Calu3 (cell line): Measurements from ENCODE around the gene P2RX4. TPM values are rescaled to one million over a fixed set of nuclear protein-coding genes. Genes with fewer than 3 reads are reported as not detected.
"Not testable (repeated sequence)": the region's sequence is repeated elsewhere in the genome, so short reads cannot be mapped to it uniquely, and the experiment has no call there.

ENCODE experiments used
- BruUV-seq: library from RNA; stranded (reverse); fragments of 400-500 nt; replicated peaks from 2 replicates; lab custom pipeline; 2021; lab: Mats Ljungman, UMichigan
- CTCF ChIA-PET: fragments of 300-600 bp; sonication (Branson Sonifier 250); formaldehyde crosslinking; loops from one replicate; lab custom pipeline; 2022; ENCODE audit warnings: antibody characterized with exemption; lab: Charles Lee
- DNase-seq: peaks from one replicate; pipeline ENCODE4 v3.0.0; 2022
- H3K27ac Mint-ChIP-seq: one replicate; pipeline ENCODE4 v1.8.0; 2022; ENCODE audit warnings: mixed read lengths; ENCODE audit not compliant: unreplicated experiment
- H3K27me3 Mint-ChIP-seq: one replicate; pipeline ENCODE4 v1.8.0; 2022; ENCODE audit warnings: mixed read lengths; ENCODE audit not compliant: unreplicated experiment
- H3K36me3 Mint-ChIP-seq: one replicate; pipeline ENCODE4 v1.8.0; 2022; ENCODE audit warnings: mild to moderate bottlenecking, moderate library complexity, mixed read lengths; ENCODE audit not compliant: insufficient read depth, unreplicated experiment
- H3K4me1 Mint-ChIP-seq: one replicate; pipeline ENCODE4 v1.8.0; 2022; ENCODE audit warnings: mild to moderate bottlenecking, low read depth, mixed read lengths; ENCODE audit not compliant: unreplicated experiment
- H3K4me3 Mint-ChIP-seq: one replicate; pipeline ENCODE4 v1.8.0; 2022; ENCODE audit warnings: mild to moderate bottlenecking, low read depth, moderate library complexity, mixed read lengths; ENCODE audit not compliant: unreplicated experiment
- H3K9me3 Mint-ChIP-seq: one replicate; pipeline ENCODE4 v1.8.0; 2022; ENCODE audit warnings: low read depth, mixed read lengths; ENCODE audit not compliant: unreplicated experiment
- intact Hi-C: fragments of 100-400 bp; cut with micrococcal nuclease; formaldehyde crosslinking; loops from one replicate; pipeline ENCODE4 v1.10.0; 2022; ENCODE audit not compliant: unreplicated experiment
- total RNA-seq: library from RNA; stranded (reverse); gene quantifications from 2 replicates; pipeline ENCODE4 v1.2.3, GENCODE V29; 2022
- TF ChIP-seq, protein P1 (sequence below): fragments of 200-600 bp; IDR thresholded peaks from one replicate; pipeline ENCODE4 v1.8.0; 2022; ENCODE audit warnings: antibody characterized with exemption; ENCODE audit not compliant: unreplicated experiment

Gene P2RX4
- total RNA-seq, 1 experiment from 2014 or later = 38.7 TPM

DNA sequence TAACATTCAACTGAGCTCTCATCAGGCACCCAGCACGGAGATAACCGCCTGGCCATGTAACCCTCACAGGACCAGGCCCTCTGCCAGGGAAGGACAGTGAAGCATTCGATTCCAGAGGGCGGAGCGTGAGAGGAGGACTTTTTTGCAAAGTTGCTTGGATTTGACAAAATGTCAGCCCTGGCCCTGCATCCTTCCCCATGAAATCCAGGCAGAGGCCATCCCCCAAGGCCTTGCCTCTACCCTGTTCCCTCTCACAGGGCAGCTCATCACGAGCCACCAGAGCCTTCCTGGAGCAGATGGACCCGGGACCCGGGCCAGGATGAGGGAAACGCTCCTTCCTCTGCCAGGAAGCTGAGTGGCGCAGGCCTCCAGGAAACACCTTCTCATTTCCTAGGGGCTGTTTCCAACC lies 69.6 kb downstream of the P2RX4 start:
- H3K27ac Mint-ChIP-seq = no peak overlapping the region
- no peaks in the 10 kb centered on the region for H3K9me3 Mint-ChIP-seq
- CTCF ChIA-PET = no interaction called here
- H3K27me3 Mint-ChIP-seq = no peaks in the 10 kb centered on the region
- TF ChIP-seq, protein P1, sequence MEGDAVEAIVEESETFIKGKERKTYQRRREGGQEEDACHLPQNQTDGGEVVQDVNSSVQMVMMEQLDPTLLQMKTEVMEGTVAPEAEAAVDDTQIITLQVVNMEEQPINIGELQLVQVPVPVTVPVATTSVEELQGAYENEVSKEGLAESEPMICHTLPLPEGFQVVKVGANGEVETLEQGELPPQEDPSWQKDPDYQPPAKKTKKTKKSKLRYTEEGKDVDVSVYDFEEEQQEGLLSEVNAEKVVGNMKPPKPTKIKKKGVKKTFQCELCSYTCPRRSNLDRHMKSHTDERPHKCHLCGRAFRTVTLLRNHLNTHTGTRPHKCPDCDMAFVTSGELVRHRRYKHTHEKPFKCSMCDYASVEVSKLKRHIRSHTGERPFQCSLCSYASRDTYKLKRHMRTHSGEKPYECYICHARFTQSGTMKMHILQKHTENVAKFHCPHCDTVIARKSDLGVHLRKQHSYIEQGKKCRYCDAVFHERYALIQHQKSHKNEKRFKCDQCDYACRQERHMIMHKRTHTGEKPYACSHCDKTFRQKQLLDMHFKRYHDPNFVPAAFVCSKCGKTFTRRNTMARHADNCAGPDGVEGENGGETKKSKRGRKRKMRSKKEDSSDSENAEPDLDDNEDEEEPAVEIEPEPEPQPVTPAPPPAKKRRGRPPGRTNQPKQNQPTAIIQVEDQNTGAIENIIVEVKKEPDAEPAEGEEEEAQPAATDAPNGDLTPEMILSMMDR = no peak
- no TSS peak for BruUV-seq
- DNase-seq = no peak
- H3K36me3 Mint-ChIP-seq = peaks cover 5% of the 10 kb centered on the region
- intact Hi-C loops = no loop called here
- H3K4me1 Mint-ChIP-seq = peaks cover 16% of the 10 kb centered on the region
- no peak overlapping the region for H3K4me3 Mint-ChIP-seq

GRCh38 chr12:121280531-121280930 lies 70.6 kb downstream of the P2RX4 start:
- H3K4me3 Mint-ChIP-seq, BruUV-seq, CTCF ChIA-PET, H3K36me3 Mint-ChIP-seq, H3K9me3 Mint-ChIP-seq, H3K27me3 Mint-ChIP-seq, DNase-seq, intact Hi-C loops, H3K27ac Mint-ChIP-seq: not testable (repeated sequence)
- peaks cover 16% of the 10 kb centered on the region for H3K4me1 Mint-ChIP-seq

- H3K27me3 Mint-ChIP-seq, H3K9me3 Mint-ChIP-seq, CTCF ChIA-PET, DNase-seq, H3K27ac Mint-ChIP-seq, H3K4me3 Mint-ChIP-seq, BruUV-seq, H3K36me3 Mint-ChIP-seq, intact Hi-C loops: not testable (repeated sequence)
- H3K4me1 Mint-ChIP-seq = peaks cover 16% of the 10 kb centered on the region
These were observed 71.2 kb downstream of the P2RX4 start for GRCh38 chr12:121281116-121281515.

DNA sequence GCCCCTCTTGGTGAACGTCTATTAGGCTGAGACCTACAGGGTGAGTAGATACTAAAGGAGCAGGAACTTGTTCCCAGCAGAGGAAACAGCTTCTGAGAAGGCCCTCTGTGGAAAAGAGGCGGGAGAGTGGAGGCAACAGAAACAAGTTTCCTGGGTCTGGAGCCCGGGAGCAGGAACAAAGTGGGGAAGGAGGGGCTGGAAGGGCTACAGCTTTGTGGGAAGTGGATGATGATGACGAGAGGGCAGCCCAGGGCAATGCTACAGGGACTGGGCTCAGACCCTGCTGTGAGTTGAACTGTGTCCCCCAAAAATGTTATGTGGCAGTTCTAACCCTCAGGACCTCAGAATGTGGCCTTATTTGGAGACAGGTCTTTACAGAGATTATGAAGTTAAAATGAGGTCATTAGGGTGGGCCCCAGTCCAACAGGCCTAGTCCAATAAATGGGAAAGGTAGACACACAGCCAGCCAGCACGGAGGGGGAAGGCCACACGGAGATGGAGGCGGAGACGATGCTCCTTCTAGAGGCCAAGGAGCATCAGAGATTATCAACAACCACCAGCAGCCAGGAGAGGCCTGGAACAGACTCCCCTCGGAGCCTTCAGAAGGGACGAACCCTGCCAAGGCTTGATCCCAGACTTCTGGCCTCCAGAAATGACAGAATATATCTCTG lies 72.3 kb downstream of the P2RX4 start:
- Mint-ChIP-seq H3K27ac (no peak overlapping the region), H3K36me3 (no peaks in the 10 kb centered on the region)
- no TSS peak for BruUV-seq

DNA sequence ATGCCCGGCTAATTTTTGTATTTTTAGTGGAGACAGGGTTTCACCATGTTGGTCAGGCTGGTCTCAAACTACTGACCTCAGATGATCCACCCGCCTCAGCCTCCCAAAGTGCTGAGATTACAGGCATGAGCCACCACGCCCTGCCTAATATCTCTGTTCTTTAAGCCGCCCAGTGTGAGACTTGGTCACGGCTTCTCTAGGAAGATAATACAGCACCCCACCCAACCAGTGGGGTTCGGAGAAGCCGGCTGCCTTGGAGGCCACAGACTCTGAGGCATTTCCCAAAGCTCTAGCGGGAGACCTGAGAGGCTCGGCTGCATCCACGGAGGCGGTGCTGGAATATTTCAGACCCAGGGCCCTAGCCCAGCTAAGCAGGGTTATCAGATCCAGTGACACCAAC lies 73.0 kb downstream of the P2RX4 start:
- BruUV-seq, H3K4me3 Mint-ChIP-seq, H3K36me3 Mint-ChIP-seq, CTCF ChIA-PET, H3K27ac Mint-ChIP-seq, H3K4me1 Mint-ChIP-seq, H3K27me3 Mint-ChIP-seq, intact Hi-C loops, H3K9me3 Mint-ChIP-seq, DNase-seq: not testable (repeated sequence)

More for the DNA sequence above, 72.3 kb downstream of the P2RX4 start:
- TF ChIP-seq, protein P1 = no peak
- Mint-ChIP-seq H3K4me3 (no peak overlapping the region), H3K9me3 (no peaks in the 10 kb centered on the region), H3K27me3 (no peaks in the 10 kb centered on the region), H3K4me1 (peaks cover 13% of the 10 kb centered on the region)
- intact Hi-C loops = no loop called here
- CTCF ChIA-PET = no interaction called here
- no peak for DNase-seq

DNA sequence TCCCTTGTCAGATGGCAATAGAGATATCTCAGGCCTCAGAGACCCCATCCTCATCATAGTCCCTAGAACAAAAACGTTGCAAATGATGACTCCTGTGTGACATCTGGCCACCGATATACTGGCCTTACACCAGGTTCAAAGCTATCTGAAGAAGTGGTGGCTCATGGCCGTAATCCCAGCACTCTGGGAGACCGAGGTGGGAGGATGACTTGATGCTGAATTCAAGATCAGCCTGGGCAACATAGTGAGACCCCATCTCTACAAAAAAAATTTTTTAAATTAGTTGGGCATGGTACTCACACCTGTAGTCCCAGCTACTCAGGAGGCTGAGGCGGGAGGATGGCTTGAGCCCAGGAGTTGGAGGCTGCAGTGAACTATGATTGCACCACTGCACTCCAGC lies 73.5 kb downstream of the P2RX4 start:
- Mint-ChIP-seq H3K36me3 (no peaks in the 10 kb centered on the region), H3K27ac (no peak overlapping the region), H3K27me3 (no peaks in the 10 kb centered on the region), H3K9me3 (no peaks in the 10 kb centered on the region), H3K4me1 (peaks cover 9% of the 10 kb centered on the region), H3K4me3 (no peak overlapping the region)
- no TSS peak for BruUV-seq
- DNase-seq = no peak
- intact Hi-C loops = no loop called here
- TF ChIP-seq, protein P1 = no peak
- CTCF ChIA-PET = no interaction called here
